Activated CD8-positive, alpha-beta T cell treated with anti-CD3 and anti-CD28 coated beads for 36 hours (primary cell): ENCODE data around the gene CACNB3. TPM values are rescaled to one million over a fixed set of nuclear protein-coding genes. Genes with fewer than 3 reads are reported as not detected.

ENCODE experiments used
- ATAC-seq: fragments of 200-7000 bp; cut with Tn5 transposase; one replicate; pipeline ENCODE4 v1.10.0; 2021; ENCODE audit warnings: mild to moderate bottlenecking, moderate library complexity
- CTCF ChIA-PET: fragments of 350-600 bp; sonication (Branson Sonifier 250); formaldehyde crosslinking; loops from one replicate; lab custom pipeline; 2021; ENCODE audit warnings: antibody characterized with exemption; lab: Charles Lee
- POLR2A ChIA-PET: fragments of 350-600 bp; sonication (Branson Sonifier 250); formaldehyde crosslinking; loops from one replicate; lab custom pipeline; 2021; ENCODE audit warnings: antibody characterized with exemption; lab: Charles Lee
- DNase-seq: peaks from one replicate; pipeline ENCODE4 v3.0.0-alpha.2; 2020
- H3K27ac Mint-ChIP-seq: one replicate; pipeline ENCODE4 v1.8.0; 2021; ENCODE audit warnings: mild to moderate bottlenecking, mixed read lengths
- H3K27me3 Mint-ChIP-seq: one replicate; pipeline ENCODE4 v1.8.0; 2021; ENCODE audit warnings: mixed read lengths
- H3K36me3 Mint-ChIP-seq: one replicate; pipeline ENCODE4 v1.8.0; 2021; ENCODE audit warnings: low read depth, mixed read lengths
- H3K4me1 Mint-ChIP-seq: one replicate; pipeline ENCODE4 v1.8.0; 2021; ENCODE audit warnings: low read depth, mixed read lengths
- H3K4me3 Mint-ChIP-seq: one replicate; pipeline ENCODE4 v1.8.0; 2021; ENCODE audit warnings: mild to moderate bottlenecking, moderate library complexity, mixed read lengths
- H3K9me3 Mint-ChIP-seq: one replicate; pipeline ENCODE4 v1.8.0; 2021; ENCODE audit warnings: mixed read lengths
- CTCF ChIP-seq: fragments of 200-600 bp; IDR thresholded peaks from one replicate; pipeline ENCODE4 v1.8.0; 2022; ENCODE audit warnings: antibody characterized with exemption, mild to moderate bottlenecking
- intact Hi-C: fragments of 100-400 bp; cut with micrococcal nuclease; formaldehyde crosslinking; loops from one replicate; pipeline ENCODE4 v1.10.0; 2022
- total RNA-seq, 2 experiments: library from RNA; stranded (reverse); gene quantifications; one replicate each; pipeline ENCODE4 v1.2.3, GENCODE V29; 2021

CACNB3 gene
- total RNA-seq, 2 experiments from 2014 or later = 7.7 to 8.2 TPM

DNA sequence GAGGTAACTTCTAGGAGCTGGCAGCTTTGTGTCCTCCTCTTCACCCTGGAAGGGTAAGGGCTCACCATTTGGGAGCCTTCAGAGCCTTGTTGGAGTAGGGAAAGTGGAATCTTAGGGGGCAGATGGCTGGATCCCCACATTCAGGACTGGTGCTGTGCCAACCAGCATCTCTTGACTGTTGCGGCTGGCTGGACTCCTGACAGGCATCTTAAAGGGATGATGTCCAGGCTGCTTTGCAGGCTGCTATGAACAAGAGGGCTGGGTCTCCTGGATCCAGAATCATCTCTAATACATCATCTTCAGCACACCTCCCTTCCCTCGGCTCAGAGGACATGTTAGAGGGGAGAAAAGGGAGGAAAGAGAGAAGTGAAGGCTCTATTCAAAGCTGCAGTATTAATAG, 4.4 kb downstream of the CACNB3 start:
- Mint-ChIP-seq H3K4me1 (peaks cover 9% of the 10 kb centered on the region), H3K4me3 (no peak overlapping the region), H3K36me3 (no peaks in the 10 kb centered on the region), H3K9me3 (no peaks in the 10 kb centered on the region), H3K27ac (no peak overlapping the region), H3K27me3 (peaks cover 4% of the 10 kb centered on the region)
- TF ChIP-seq CTCF = no peak
- ATAC-seq = no peak
- ChIA-PET CTCF (interaction anchor here (0.5 to 2.3 kb wide), 2 partner anchors 8 to 62 kb away, joined by 3 to 11 read pairs; no protein-coding TSS in a partner anchor), POLR2A (no interaction called here)
- intact Hi-C loops = no loop called here
- DNase-seq = no peak

DNA sequence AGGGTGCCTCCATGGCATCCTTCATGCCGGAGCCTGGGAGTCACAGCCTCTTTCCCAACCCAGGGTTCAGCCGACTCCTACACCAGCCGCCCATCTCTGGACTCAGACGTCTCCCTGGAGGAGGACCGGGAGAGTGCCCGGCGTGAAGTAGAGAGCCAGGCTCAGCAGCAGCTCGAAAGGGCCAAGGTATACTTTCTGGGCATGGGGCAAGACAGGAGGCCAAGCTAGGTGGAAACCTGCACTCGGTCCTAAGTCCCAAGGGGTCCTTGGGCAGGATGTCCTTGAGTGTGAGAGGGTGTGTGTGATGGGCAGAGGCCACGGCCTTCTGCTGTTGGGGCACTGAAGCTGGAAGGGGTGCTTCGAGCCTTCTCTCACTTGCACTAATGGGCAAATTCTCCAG, 5.0 kb downstream of the CACNB3 start:
- CTCF ChIA-PET = interaction anchor here (0.8 to 2.3 kb wide), 3 partner anchors 9 to 165 kb away, joined by 3 to 11 read pairs (median 3); no protein-coding TSS in a partner anchor
- intact Hi-C loops = no loop called here
- Mint-ChIP-seq H3K27me3 (no peaks in the 10 kb centered on the region), H3K36me3 (no peaks in the 10 kb centered on the region), H3K27ac (no peak overlapping the region), H3K4me1 (peaks cover 5% of the 10 kb centered on the region), H3K4me3 (no peak overlapping the region), H3K9me3 (no peaks in the 10 kb centered on the region)
- DNase-seq = no peak
- TF ChIP-seq CTCF = no peak
- POLR2A ChIA-PET = interaction anchor here (1.2 kb wide), 1 partner anchor 29 kb away, joined by 3 read pairs; no protein-coding TSS in a partner anchor
- ATAC-seq = no peak

DNA sequence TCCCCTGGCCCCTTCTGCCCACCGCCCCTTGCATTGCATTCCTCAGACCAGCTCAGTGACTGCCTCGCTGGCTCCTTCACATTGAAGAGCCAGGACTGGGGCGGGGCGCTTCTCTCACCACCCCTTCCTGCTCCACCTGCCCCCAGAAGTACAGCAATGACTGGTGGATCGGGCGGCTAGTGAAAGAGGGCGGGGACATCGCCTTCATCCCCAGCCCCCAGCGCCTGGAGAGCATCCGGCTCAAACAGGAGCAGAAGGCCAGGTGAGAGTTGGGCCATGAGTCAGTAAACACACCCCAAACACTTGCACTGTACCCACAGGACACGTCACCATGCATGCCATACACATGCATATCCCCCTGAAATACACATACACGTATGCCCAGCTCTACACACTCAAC, 5.8 kb downstream of the CACNB3 start:
- peak; percentile 66 for ATAC-seq
- Mint-ChIP-seq H3K27ac (no peak overlapping the region), H3K4me3 (no peak overlapping the region), H3K27me3 (no peaks in the 10 kb centered on the region), H3K9me3 (no peaks in the 10 kb centered on the region), H3K4me1 (peaks cover 1% of the 10 kb centered on the region), H3K36me3 (peaks cover 5% of the 10 kb centered on the region)
- intact Hi-C loops = no loop called here
- ChIA-PET CTCF (interaction anchor here (0.8 to 2.3 kb wide), 3 partner anchors 9 to 165 kb away, joined by 3 to 11 read pairs (median 3); no protein-coding TSS in a partner anchor), POLR2A (interaction anchor here (1.2 kb wide), 1 partner anchor 29 kb away, joined by 3 read pairs; no protein-coding TSS in a partner anchor)
- DNase-seq = peak; percentile 39
- no peak for TF ChIP-seq CTCF

DNA sequence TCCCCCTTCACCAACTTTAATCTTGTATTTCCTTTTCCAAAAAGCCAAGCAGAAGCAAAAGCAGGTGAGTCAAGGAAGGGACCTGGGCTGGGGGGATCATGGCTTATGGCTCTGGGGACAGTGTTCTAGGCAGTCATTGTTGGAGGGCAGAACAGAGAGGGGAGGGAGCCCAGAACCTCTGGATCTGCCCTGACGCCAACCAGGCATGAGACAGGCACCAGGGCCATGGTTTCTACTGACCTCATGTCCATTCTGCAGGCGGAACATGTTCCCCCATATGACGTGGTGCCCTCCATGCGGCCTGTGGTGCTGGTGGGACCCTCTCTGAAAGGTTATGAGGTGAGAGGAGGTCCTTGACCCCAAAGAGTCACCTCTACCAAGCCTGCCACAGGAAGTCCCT, 6.6 kb downstream of the CACNB3 start:
- no peak overlapping the region for H3K4me3 Mint-ChIP-seq
- DNase-seq = no peak
- CTCF ChIA-PET = interaction anchor here (2.3 to 5.3 kb wide), 2 partner anchors 10 kb away, joined by 11 to 29 read pairs; no protein-coding TSS in a partner anchor
- ATAC-seq = no peak
- no peaks in the 10 kb centered on the region for H3K27me3 Mint-ChIP-seq
- POLR2A ChIA-PET = interaction anchor here (1.0 kb wide), 1 partner anchor 10 kb away, joined by 3 read pairs; no protein-coding TSS in a partner anchor
- peaks cover 5% of the 10 kb centered on the region for H3K36me3 Mint-ChIP-seq
- no peak for TF ChIP-seq CTCF
- no peaks in the 10 kb centered on the region for H3K4me1 Mint-ChIP-seq
- no peaks in the 10 kb centered on the region for H3K9me3 Mint-ChIP-seq
- H3K27ac Mint-ChIP-seq = no peak overlapping the region
- intact Hi-C loops = no loop called here

DNA sequence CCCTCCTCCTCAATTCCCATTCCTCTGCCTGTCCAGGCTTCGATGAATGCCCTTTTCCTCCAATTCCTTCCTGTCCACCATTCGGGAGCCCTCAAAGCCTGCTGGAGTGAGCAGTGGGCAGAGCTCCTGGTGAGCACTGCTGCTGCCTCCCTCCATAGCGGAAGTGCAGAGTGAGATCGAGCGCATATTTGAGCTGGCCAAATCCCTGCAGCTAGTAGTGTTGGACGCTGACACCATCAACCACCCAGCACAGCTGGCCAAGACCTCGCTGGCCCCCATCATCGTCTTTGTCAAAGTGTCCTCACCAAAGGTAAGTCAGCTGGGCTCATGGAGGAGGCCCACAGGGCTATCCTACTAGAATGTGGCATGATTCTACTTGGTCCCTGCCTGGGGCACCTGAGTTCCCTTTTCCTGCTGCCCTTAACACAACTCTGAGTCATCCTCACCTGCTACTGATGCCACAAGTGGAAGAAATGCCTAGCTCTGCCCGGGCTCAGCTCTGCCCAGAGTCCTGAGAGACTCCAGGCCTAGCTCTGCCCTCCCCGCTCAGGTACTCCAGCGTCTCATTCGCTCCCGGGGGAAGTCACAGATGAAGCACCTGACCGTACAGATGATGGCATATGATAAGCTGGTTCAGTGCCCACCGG, 8.0 kb downstream of the CACNB3 start:
- POLR2A ChIA-PET = interaction anchor here (1.1 to 1.9 kb wide), 3 partner anchors 10 to 24 kb away, joined by 3 to 9 read pairs (median 3); no protein-coding TSS in a partner anchor
- no peak for TF ChIP-seq CTCF
- intact Hi-C loops = no loop called here
- no peak for DNase-seq
- H3K4me1 Mint-ChIP-seq = no peaks in the 10 kb centered on the region
- H3K9me3 Mint-ChIP-seq = no peaks in the 10 kb centered on the region
- no peaks in the 10 kb centered on the region for H3K27me3 Mint-ChIP-seq
- no peak overlapping the region for H3K4me3 Mint-ChIP-seq
- no peak overlapping the region for H3K27ac Mint-ChIP-seq
- ATAC-seq = no peak
- peaks cover 12% of the 10 kb centered on the region for H3K36me3 Mint-ChIP-seq
- CTCF ChIA-PET = interaction anchor here (1.4 to 5.3 kb wide), 2 partner anchors 12 to 64 kb away, joined by 3 to 29 read pairs; no protein-coding TSS in a partner anchor
